H9 (cell line): ENCODE data around the gene ZNF865. TPM values are rescaled to one million over a fixed set of nuclear protein-coding genes. Genes with fewer than 3 reads are reported as not detected.
A peak's percentile ranks its signal among the peaks of the same experiment; 100 is the strongest.

Source experiments
- DNase-seq: peaks from one replicate; pipeline ENCODE4 v3.0.0-alpha.2; 2017
- H2AFZ ChIP-seq: one replicate; pipeline ENCODE4 v1.6.1; 2013; ENCODE audit warnings: mild to moderate bottlenecking, low read length, control low read depth, moderate library complexity
- H2AK5ac ChIP-seq: 2 replicates; pipeline ENCODE4 v1.6.1; 2013; ENCODE audit warnings: low read length, control low read depth, mixed read lengths; ENCODE audit not compliant: insufficient read length
- H2BK120ac ChIP-seq: one replicate; pipeline ENCODE4 v1.6.1; 2013; ENCODE audit warnings: low read depth, mild to moderate bottlenecking, low read length, control low read depth, inconsistent platforms; ENCODE audit not compliant: poor library complexity, severe bottlenecking
- H2BK12ac ChIP-seq: 2 replicates; pipeline ENCODE4 v1.6.1; 2013; ENCODE audit warnings: low read length, control low read depth, mixed read lengths, low read depth; ENCODE audit not compliant: insufficient read length
- H2BK15ac ChIP-seq: 2 replicates; pipeline ENCODE4 v1.6.1; 2013; ENCODE audit warnings: low read depth, low read length, control low read depth
- H2BK20ac ChIP-seq: one replicate; pipeline ENCODE4 v1.6.1; 2013; ENCODE audit warnings: low read depth, mild to moderate bottlenecking, low read length, control low read depth, inconsistent platforms; ENCODE audit not compliant: poor library complexity, severe bottlenecking
- H2BK5ac ChIP-seq: 2 replicates; pipeline ENCODE4 v1.6.1; 2013; ENCODE audit warnings: low read length, control low read depth, mixed read lengths; ENCODE audit not compliant: insufficient read length
- H3K14ac ChIP-seq: 2 replicates; pipeline ENCODE4 v1.6.1; 2013; ENCODE audit warnings: low read length, control low read depth; ENCODE audit not compliant: insufficient read depth
- H3K18ac ChIP-seq: 2 replicates; pipeline ENCODE4 v1.6.1; 2013; ENCODE audit warnings: low read depth, mild to moderate bottlenecking, mixed read lengths, low read length, control low read depth; ENCODE audit not compliant: insufficient read length
- H3K23ac ChIP-seq: 2 replicates; pipeline ENCODE4 v1.6.1; 2013; ENCODE audit warnings: low read length, control low read depth, mixed read lengths, low read depth; ENCODE audit not compliant: insufficient read length
- H3K23me2 ChIP-seq: 2 replicates; pipeline ENCODE4 v1.6.1; 2013; ENCODE audit warnings: low read depth, mild to moderate bottlenecking, mixed read lengths, low read length, control low read depth; ENCODE audit not compliant: insufficient read length, poor library complexity, severe bottlenecking
- H3K27ac ChIP-seq: 2 replicates; pipeline ENCODE4 v1.5.1; 2013; ENCODE audit warnings: low read length, control low read depth, mixed read lengths, low read depth; ENCODE audit not compliant: insufficient read length
- H3K27me3 ChIP-seq: 2 replicates; pipeline ENCODE4 v1.6.1; 2013; ENCODE audit warnings: low read length, control low read depth, inconsistent platforms; ENCODE audit not compliant: insufficient read depth
- H3K4ac ChIP-seq: 2 replicates; pipeline ENCODE4 v1.6.1; 2013; ENCODE audit warnings: low read depth, mild to moderate bottlenecking, control low read depth, inconsistent platforms, low read length, moderate library complexity
- H3K4me1 ChIP-seq: 2 replicates; pipeline ENCODE4 v1.6.1; 2013; ENCODE audit warnings: low read length, control low read depth, inconsistent platforms; ENCODE audit not compliant: insufficient read depth
- H3K4me2 ChIP-seq: 2 replicates; pipeline ENCODE4 v1.6.1; 2013; ENCODE audit warnings: low read length, control low read depth, mixed read lengths; ENCODE audit not compliant: insufficient read length, insufficient read depth
- H3K56ac ChIP-seq: 2 replicates; pipeline ENCODE4 v1.6.1; 2013; ENCODE audit warnings: low read depth, mild to moderate bottlenecking, mixed read lengths, low read length, control low read depth; ENCODE audit not compliant: insufficient read length
- H3K79me1 ChIP-seq: 2 replicates; pipeline ENCODE4 v1.6.1; 2013; ENCODE audit warnings: low read depth, mild to moderate bottlenecking, moderate library complexity, low read length, control low read depth, inconsistent platforms; ENCODE audit not compliant: insufficient read depth, poor library complexity, severe bottlenecking
- H3K79me2 ChIP-seq: 2 replicates; pipeline ENCODE4 v1.6.1; 2013; ENCODE audit warnings: low read length, control low read depth, inconsistent platforms; ENCODE audit not compliant: insufficient read depth
- H3K9ac ChIP-seq: 2 replicates; pipeline ENCODE4 v1.6.1; 2013; ENCODE audit warnings: low read length, control low read depth, mixed read lengths; ENCODE audit not compliant: insufficient read length; ENCODE audit errors: extremely low read depth
- H3K9me3 ChIP-seq: one replicate; pipeline ENCODE4 v1.6.1; 2013; ENCODE audit warnings: low read depth, low read length, inconsistent platforms; ENCODE audit not compliant: control insufficient read depth
- H3T11ph ChIP-seq: one replicate; pipeline ENCODE4 v1.6.1; 2013; ENCODE audit warnings: mild to moderate bottlenecking, low read length, control low read depth, inconsistent platforms
- H4K20me1 ChIP-seq: one replicate; pipeline ENCODE4 v1.6.1; 2013; ENCODE audit not compliant: control insufficient read depth, insufficient read length, insufficient read depth
- H4K5ac ChIP-seq: 2 replicates; pipeline ENCODE4 v1.6.1; 2013; ENCODE audit warnings: low read depth, mild to moderate bottlenecking, mixed read lengths, low read length, control low read depth; ENCODE audit not compliant: insufficient read length
- H4K8ac ChIP-seq: replicated peaks from 2 replicates; pipeline ENCODE4 v1.6.1; 2013; ENCODE audit warnings: low read length, control low read depth, mixed read lengths, low read depth; ENCODE audit not compliant: insufficient read length
- H4K91ac ChIP-seq: 2 replicates; pipeline ENCODE4 v1.6.1; 2013; ENCODE audit warnings: low read depth, mild to moderate bottlenecking, moderate library complexity, mixed read lengths, low read length, control low read depth; ENCODE audit not compliant: insufficient read length
- H3K27ac Mint-ChIP-seq, 3 experiments: 2 replicates in 2 of 3; 3 replicates in 1 of 3; pipeline ENCODE4 v1.8.0; 2020 to 2021; ENCODE audit warnings: mixed read lengths in 3 of 3, mild to moderate bottlenecking in 1 of 3, moderate library complexity in 1 of 3
- H3K27me3 Mint-ChIP-seq: 2 replicates; pipeline ENCODE4 v1.8.0; 2021; ENCODE audit warnings: low read depth, mild to moderate bottlenecking, moderate library complexity, mixed read lengths
- H3K36me3 Mint-ChIP-seq, 3 experiments: 2 replicates in 2 of 3; 3 replicates in 1 of 3; pipeline ENCODE4 v1.8.0; 2020 to 2021; ENCODE audit warnings: low read depth in 3 of 3, mixed read lengths in 3 of 3; ENCODE audit not compliant: insufficient read depth in 1 of 3
- H3K4me1 Mint-ChIP-seq, 2 experiments: 2 replicates each; pipeline ENCODE4 v1.8.0; 2020; ENCODE audit warnings: mixed read lengths in 2 of 2
- H3K4me3 Mint-ChIP-seq, 2 experiments: 2 replicates in 1 of 2; 3 replicates in 1 of 2; pipeline ENCODE4 v1.8.0; 2020 to 2021; ENCODE audit warnings: mild to moderate bottlenecking in 2 of 2, mixed read lengths in 2 of 2, moderate library complexity in 1 of 2
- H3K9me3 Mint-ChIP-seq, 2 experiments: 2 replicates in 1 of 2; 3 replicates in 1 of 2; pipeline ENCODE4 v1.8.0; 2020; ENCODE audit warnings: mild to moderate bottlenecking in 2 of 2, mixed read lengths in 2 of 2, moderate library complexity in 1 of 2
- CTCF ChIP-seq: fragments of 200-600 bp; sonication (generic); conservative IDR thresholded peaks from 3 replicates; pipeline ENCODE4 v1.8.0; 2021; ENCODE audit warnings: antibody characterized with exemption, mild to moderate bottlenecking
- WGBS: extraction: QIAGEN DNeasy Blood & Tissue Kit; methylation state at CpG from one replicate; pipeline ENCODE4 v1.1.7; 2013; ENCODE audit warnings: missing lambda C conversion rate, low lambda C conversion rate, mixed read lengths; ENCODE audit not compliant: insufficient read length; ENCODE audit errors: extremely low coverage; 5-methylcytosine and 5-hydroxymethylcytosine counted together
- total RNA-seq: library from RNA; stranded (reverse); gene quantifications from 2 replicates; pipeline ENCODE4 v1.2.1, GENCODE V29; 2021

Gene ZNF865
- total RNA-seq, 1 experiment from 2014 or later, result 14.3 TPM

GRCh38 chr19:55606817-55607216 is 1.4 kb downstream of the ZNF865 start:
- H2AK5ac ChIP-seq, result no peak overlapping the region
- no peak overlapping the region for H2BK15ac ChIP-seq
- no peak overlapping the region for H3K14ac ChIP-seq
- peak overlapping the region in 2 of 3 experiments; percentile 21 to 37; a peak in 2 of 7 replicates for H3K27ac Mint-ChIP-seq
- H4K5ac ChIP-seq, result no peak overlapping the region
- no peak overlapping the region for H3K9ac ChIP-seq
- no peak overlapping the region for H2BK20ac ChIP-seq
- peak overlapping the region; percentile 92 to 97 for H3K4me3 Mint-ChIP-seq
- no peak overlapping the region for H3K56ac ChIP-seq
- H3K23ac ChIP-seq, result no peak overlapping the region
- DNase-seq, result no peak
- H4K8ac ChIP-seq, result no peak overlapping the region
- no peaks in the 10 kb centered on the region for H3K27me3 Mint-ChIP-seq
- TF ChIP-seq CTCF, result no peak
- no peaks in the 10 kb centered on the region for H3K9me3 ChIP-seq
- H3K27me3 ChIP-seq, result no peaks in the 10 kb centered on the region
- no peak overlapping the region for H3K18ac ChIP-seq
- H3K9me3 Mint-ChIP-seq, result peaks cover 0 to 4% of the 10 kb centered on the region in 2 experiments; a peak in 1 of 5 replicates
- 0 out of 2 replicates have a peak, but pooled peaks cover 3% of the 10 kb centered on the region for H3K4me1 ChIP-seq
- peaks cover 8% of the 10 kb centered on the region for H3K23me2 ChIP-seq
- peaks cover 4% of the 10 kb centered on the region for H3K79me1 ChIP-seq
- H3K4me1 Mint-ChIP-seq, result peaks cover 24% of the 10 kb centered on the region in 2 experiments
- H3T11ph ChIP-seq, result no peak overlapping the region
- no peaks in the 10 kb centered on the region for H4K20me1 ChIP-seq
- H3K79me2 ChIP-seq, result peaks cover 1% of the 10 kb centered on the region; the same call in 1 of the 2 replicates
- WGBS, result no CpG with 5 or more reads among the region's 9 CpGs
- H2BK12ac ChIP-seq, result no peak overlapping the region
- peak overlapping the region; percentile 72 for H3K4me2 ChIP-seq
- H4K91ac ChIP-seq, result no peak overlapping the region
- no peak overlapping the region for H3K27ac ChIP-seq
- no peak overlapping the region for H3K4ac ChIP-seq
- no peak overlapping the region for H2AFZ ChIP-seq
- H2BK120ac ChIP-seq, result no peak overlapping the region
- H2BK5ac ChIP-seq, result no peak overlapping the region
- H3K36me3 Mint-ChIP-seq, result peaks cover 14 to 32% (median 23%) of the 10 kb centered on the region in 3 experiments
